HepG2 (cell line): ENCODE data around the gene MBNL3. TPM values are rescaled to one million over a fixed set of nuclear protein-coding genes. Genes with fewer than 3 reads are reported as not detected.

ENCODE experiments used
- FOXC1 ChIP-seq: sonication (generic); formaldehyde crosslinking; IDR thresholded peaks from 2 replicates; pipeline ENCODE4 v1.8.0; 2022; ENCODE audit warnings: mild to moderate bottlenecking, missing genetic modification reagents, borderline replicate concordance
- HDAC1 ChIP-seq: sonication (generic); formaldehyde crosslinking; IDR thresholded peaks from 2 replicates; pipeline ENCODE4 v1.5.1; 2020; ENCODE audit warnings: mild to moderate bottlenecking, missing genetic modification reagents
- MIXL1 ChIP-seq: IDR thresholded peaks from 2 replicates; pipeline ENCODE4 v1.6.1; 2016
- MLLT10 ChIP-seq: sonication (generic); formaldehyde crosslinking; IDR thresholded peaks from 2 replicates; pipeline ENCODE4 v1.4.0; 2020; ENCODE audit warnings: missing genetic modification reagents
- NCOA2 ChIP-seq: sonication (generic); formaldehyde crosslinking; IDR thresholded peaks from 2 replicates; pipeline ENCODE4 v1.8.0; 2022; ENCODE audit warnings: inconsistent platforms
- NFYB ChIP-seq: sonication (generic); formaldehyde crosslinking; IDR thresholded peaks from 2 replicates; pipeline ENCODE4 v1.4.0; 2020; ENCODE audit warnings: missing genetic modification reagents
- ZMAT3 ChIP-seq: sonication (generic); formaldehyde crosslinking; conservative IDR thresholded peaks from 2 replicates; pipeline ENCODE4 v1.7.0; 2021; ENCODE audit warnings: missing genetic modification reagents
- ZNF292 ChIP-seq: sonication (generic); formaldehyde crosslinking; IDR thresholded peaks from 2 replicates; pipeline ENCODE4 v1.8.1; 2022; ENCODE audit warnings: mild to moderate bottlenecking, low read depth, missing genetic modification reagents, borderline replicate concordance
- ZNF781 ChIP-seq: sonication (generic); formaldehyde crosslinking; IDR thresholded peaks from 2 replicates; pipeline ENCODE4 v1.5.1; 2020; ENCODE audit warnings: borderline replicate concordance, mild to moderate bottlenecking, missing genetic modification reagents; ENCODE audit errors: not compliant biosample characterization
- polyA plus RNA-seq, 8 experiments: library from polyadenylated mRNA; depleted of rRNA in 3 of 8; stranded (reverse) in 7 of 8; unstranded in 1 of 8; fragments of >200 nt; fragmentation: Illumina TruSeq in 4 of 8; extraction: Trizol in 4 of 8; gene quantifications; 2 replicates each; pipeline versions ENCODE4 v1.2.1 to v1.2.3, GENCODE V29; 2011 to 2016; ENCODE audit warnings: low read depth in 4 of 8, missing spikeins in 1 of 8, mixed read lengths in 1 of 8; ENCODE audit not compliant: insufficient read depth in 1 of 8
- total RNA-seq, 5 experiments: library from RNA; depleted of rRNA; stranded (reverse); fragments of >200 nt; fragmentation: Illumina TruSeq; extraction: Trizol; gene quantifications; 2 replicates each; pipeline ENCODE4 v1.2.3, GENCODE V29; 2016; ENCODE audit warnings: low read depth in 1 of 5
- TF ChIP-seq, protein P1 (sequence below): sonication (generic); formaldehyde crosslinking; IDR thresholded peaks from 2 replicates; pipeline ENCODE4 v1.4.0; 2020; ENCODE audit warnings: missing genetic modification reagents
- TF ChIP-seq, protein P2 (sequence below): sonication (generic); formaldehyde crosslinking; IDR thresholded peaks from 2 replicates; pipeline ENCODE4 v1.5.0; 2020; ENCODE audit warnings: mild to moderate bottlenecking, missing genetic modification reagents, borderline replicate concordance
- TF ChIP-seq, protein P3 (sequence below): IDR thresholded peaks from 2 replicates; pipeline ENCODE4 v1.6.1; 2016; ENCODE audit warnings: mild to moderate bottlenecking
- TF ChIP-seq, protein P4 (sequence below): sonication (generic); formaldehyde crosslinking; IDR thresholded peaks from 2 replicates; pipeline ENCODE4 v1.5.0; 2020; ENCODE audit warnings: missing genetic modification reagents

Gene MBNL3
- total and polyA plus RNA-seq, 2 of the 13 experiments (the other 11 are each of a cell fraction or from before 2014, with no cell fraction given), result 155 to 257 TPM

DNA sequence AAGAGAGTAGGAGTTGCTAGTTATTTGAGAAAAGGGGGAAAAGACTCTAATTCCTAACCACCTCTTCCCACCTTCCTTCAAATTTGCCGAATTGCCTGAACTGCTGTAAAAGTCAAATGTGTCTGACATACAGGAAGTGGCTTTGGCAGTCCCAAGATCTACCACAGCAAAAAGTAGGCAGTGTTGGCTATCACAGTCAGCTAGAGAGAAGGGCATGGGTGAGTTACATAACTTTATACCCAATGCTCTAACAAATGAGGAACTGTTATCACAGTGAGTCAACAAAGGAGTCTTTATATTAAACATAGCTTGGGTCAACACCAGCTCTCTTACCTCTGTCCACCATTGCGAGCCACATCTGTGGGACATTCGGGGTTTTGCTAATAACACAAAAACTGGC, 2.4 kb upstream of the MBNL3 start (continued):
- TF ChIP-seq ZNF292 (CRISPR knock-in tag), result no peak
- no peak for TF ChIP-seq MLLT10
- peak; percentile 47; the same call in 1 of the 2 replicates for TF ChIP-seq ZMAT3
- TF ChIP-seq, protein P1, sequence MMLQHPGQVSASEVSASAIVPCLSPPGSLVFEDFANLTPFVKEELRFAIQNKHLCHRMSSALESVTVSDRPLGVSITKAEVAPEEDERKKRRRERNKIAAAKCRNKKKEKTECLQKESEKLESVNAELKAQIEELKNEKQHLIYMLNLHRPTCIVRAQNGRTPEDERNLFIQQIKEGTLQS, result no peak
- 0 out of 2 replicates have a peak, but pooled peaks have one; percentile 15 for TF ChIP-seq MIXL1 (CRISPR knock-in tag)
- TF ChIP-seq FOXC1 (CRISPR knock-in tag), result no peak
- no peak for TF ChIP-seq HDAC1
- TF ChIP-seq NFYB (CRISPR knock-in tag), result no peak
- TF ChIP-seq, protein P2, sequence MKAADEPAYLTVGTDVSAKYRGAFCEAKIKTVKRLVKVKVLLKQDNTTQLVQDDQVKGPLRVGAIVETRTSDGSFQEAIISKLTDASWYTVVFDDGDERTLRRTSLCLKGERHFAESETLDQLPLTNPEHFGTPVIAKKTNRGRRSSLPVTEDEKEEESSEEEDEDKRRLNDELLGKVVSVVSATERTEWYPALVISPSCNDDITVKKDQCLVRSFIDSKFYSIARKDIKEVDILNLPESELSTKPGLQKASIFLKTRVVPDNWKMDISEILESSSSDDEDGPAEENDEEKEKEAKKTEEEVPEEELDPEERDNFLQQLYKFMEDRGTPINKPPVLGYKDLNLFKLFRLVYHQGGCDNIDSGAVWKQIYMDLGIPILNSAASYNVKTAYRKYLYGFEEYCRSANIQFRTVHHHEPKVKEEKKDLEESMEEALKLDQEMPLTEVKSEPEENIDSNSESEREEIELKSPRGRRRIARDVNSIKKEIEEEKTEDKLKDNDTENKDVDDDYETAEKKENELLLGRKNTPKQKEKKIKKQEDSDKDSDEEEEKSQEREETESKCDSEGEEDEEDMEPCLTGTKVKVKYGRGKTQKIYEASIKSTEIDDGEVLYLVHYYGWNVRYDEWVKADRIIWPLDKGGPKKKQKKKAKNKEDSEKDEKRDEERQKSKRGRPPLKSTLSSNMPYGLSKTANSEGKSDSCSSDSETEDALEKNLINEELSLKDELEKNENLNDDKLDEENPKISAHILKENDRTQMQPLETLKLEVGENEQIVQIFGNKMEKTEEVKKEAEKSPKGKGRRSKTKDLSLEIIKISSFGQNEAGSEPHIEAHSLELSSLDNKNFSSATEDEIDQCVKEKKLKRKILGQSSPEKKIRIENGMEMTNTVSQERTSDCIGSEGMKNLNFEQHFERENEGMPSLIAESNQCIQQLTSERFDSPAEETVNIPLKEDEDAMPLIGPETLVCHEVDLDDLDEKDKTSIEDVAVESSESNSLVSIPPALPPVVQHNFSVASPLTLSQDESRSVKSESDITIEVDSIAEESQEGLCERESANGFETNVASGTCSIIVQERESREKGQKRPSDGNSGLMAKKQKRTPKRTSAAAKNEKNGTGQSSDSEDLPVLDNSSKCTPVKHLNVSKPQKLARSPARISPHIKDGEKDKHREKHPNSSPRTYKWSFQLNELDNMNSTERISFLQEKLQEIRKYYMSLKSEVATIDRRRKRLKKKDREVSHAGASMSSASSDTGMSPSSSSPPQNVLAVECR (CRISPR knock-in tag), result no peak
- TF ChIP-seq NCOA2 (CRISPR knock-in tag), result peak; percentile 47; the same call in 1 of the 2 replicates
- TF ChIP-seq, protein P3, sequence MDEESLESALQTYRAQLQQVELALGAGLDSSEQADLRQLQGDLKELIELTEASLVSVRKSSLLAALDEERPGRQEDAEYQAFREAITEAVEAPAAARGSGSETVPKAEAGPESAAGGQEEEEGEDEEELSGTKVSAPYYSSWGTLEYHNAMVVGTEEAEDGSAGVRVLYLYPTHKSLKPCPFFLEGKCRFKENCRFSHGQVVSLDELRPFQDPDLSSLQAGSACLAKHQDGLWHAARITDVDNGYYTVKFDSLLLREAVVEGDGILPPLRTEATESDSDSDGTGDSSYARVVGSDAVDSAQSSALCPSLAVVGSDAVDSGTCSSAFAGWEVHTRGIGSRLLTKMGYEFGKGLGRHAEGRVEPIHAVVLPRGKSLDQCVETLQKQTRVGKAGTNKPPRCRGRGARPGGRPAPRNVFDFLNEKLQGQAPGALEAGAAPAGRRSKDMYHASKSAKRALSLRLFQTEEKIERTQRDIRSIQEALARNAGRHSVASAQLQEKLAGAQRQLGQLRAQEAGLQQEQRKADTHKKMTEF (CRISPR knock-in tag), result 0 out of 2 replicates have a peak, but pooled peaks have one; percentile 25
- TF ChIP-seq ZNF781 (CRISPR knock-in tag), result no peak
- TF ChIP-seq, protein P4, sequence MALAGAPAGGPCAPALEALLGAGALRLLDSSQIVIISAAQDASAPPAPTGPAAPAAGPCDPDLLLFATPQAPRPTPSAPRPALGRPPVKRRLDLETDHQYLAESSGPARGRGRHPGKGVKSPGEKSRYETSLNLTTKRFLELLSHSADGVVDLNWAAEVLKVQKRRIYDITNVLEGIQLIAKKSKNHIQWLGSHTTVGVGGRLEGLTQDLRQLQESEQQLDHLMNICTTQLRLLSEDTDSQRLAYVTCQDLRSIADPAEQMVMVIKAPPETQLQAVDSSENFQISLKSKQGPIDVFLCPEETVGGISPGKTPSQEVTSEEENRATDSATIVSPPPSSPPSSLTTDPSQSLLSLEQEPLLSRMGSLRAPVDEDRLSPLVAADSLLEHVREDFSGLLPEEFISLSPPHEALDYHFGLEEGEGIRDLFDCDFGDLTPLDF (CRISPR knock-in tag), result no peak
